NT2/D1 (cell line): ENCODE results near the gene RTN4R.
"Not testable (repeated sequence)": the region's sequence is repeated elsewhere in the genome, so short reads cannot be mapped to it uniquely, and the experiment has no call there.

Experiments
- DNase-seq: peaks from one replicate; pipeline ENCODE4 v3.0.0-alpha.2; 2011; ENCODE audit warnings: low read depth, low spot score
- H3K27me3 ChIP-seq: 2 replicates; pipeline ENCODE4 v1.6.0; 2011; ENCODE audit warnings: mild to moderate bottlenecking; ENCODE audit not compliant: insufficient read length, insufficient read depth
- H3K36me3 ChIP-seq: 2 replicates; pipeline ENCODE4 v1.6.1; 2011; ENCODE audit warnings: mild to moderate bottlenecking, low read length, mixed read lengths; ENCODE audit not compliant: insufficient read depth, insufficient read length
- H3K4me1 ChIP-seq: 2 replicates; pipeline ENCODE4 v1.5.1; 2011; ENCODE audit not compliant: insufficient read depth, insufficient read length
- H3K4me3 ChIP-seq: 2 replicates; pipeline ENCODE4 v1.5.1; 2011; ENCODE audit warnings: low read depth; ENCODE audit not compliant: insufficient read length
- H3K9ac ChIP-seq: 2 replicates; pipeline ENCODE4 v1.6.0; 2011; ENCODE audit warnings: low read depth; ENCODE audit not compliant: insufficient read length
- H3K9me3 ChIP-seq: 2 replicates; pipeline ENCODE4 v1.5.1; 2011; ENCODE audit warnings: mild to moderate bottlenecking, low read length; ENCODE audit not compliant: insufficient read depth
- SUZ12 ChIP-seq: IDR thresholded peaks from 2 replicates; pipeline ENCODE4 v1.6.1; 2011; ENCODE audit not compliant: insufficient read length, insufficient read depth; ENCODE audit errors: extremely low read depth
- YY1 ChIP-seq: IDR thresholded peaks from 2 replicates; pipeline ENCODE4 v1.6.1; 2011; ENCODE audit not compliant: insufficient read length, insufficient read depth
- ZNF274 ChIP-seq: IDR thresholded peaks from 2 replicates; pipeline ENCODE4 v1.6.1; 2011; ENCODE audit warnings: mild to moderate bottlenecking, low read depth, low read length

RTN4R gene

DNA sequence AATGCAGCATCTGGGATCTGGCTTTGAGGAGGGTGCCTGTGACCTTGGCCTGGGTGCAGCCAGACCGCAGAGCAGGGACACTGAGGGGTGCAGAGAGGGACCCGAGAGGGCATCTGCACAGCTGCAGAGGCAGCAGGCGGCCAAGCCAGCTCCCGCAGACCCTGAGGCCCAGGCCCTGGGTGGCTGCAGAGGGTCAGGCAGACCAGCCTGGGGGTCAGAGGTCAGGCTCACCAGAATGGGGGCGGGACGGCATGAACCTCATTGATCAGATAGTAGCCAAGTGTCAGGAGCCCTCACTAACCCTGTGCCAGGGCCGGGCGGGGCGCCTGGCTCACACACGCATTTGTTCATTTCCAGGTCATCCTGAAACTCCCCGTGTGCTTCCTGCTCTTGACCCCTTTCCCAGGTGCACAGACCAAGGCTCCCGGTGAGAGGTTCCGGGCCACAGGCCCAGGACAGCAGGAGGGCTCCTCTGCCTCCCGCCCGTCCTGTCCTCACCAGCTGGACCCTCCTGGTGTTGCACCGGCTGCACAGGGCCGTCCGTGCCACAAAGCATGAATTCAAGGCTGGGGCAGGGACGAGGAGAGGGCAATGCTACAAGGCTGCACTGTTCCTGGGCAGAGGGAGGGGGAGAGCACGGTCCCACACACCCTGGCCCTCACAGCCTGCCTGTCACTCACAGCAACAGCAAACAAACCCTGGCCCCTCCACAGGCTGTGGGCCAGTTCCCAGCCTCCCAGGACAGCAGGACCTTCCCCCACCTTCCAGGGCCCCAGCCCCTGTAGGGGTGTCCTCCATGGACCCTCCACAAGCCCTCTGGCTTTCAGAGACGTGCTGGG is 3.3 kb downstream of the RTN4R start:
- TF ChIP-seq ZNF274 (no peak), SUZ12 (no peak), YY1 (no peak)
- no peaks in the 10 kb centered on the region for H3K27me3 ChIP-seq
- H3K36me3 ChIP-seq: no peaks in the 10 kb centered on the region
- H3K4me1 ChIP-seq: peaks cover 7% of the 10 kb centered on the region
- no peak overlapping the region for H3K4me3 ChIP-seq
- no peak overlapping the region for H3K9ac ChIP-seq
- DNase-seq: no peak
- H3K9me3 ChIP-seq: no peaks in the 10 kb centered on the region

- not testable (repeated sequence) for H3K9ac ChIP-seq, H3K36me3 ChIP-seq, H3K27me3 ChIP-seq, H3K4me1 ChIP-seq, H3K4me3 ChIP-seq, DNase-seq, H3K9me3 ChIP-seq
Observed at GRCh38 chr22:20263404-20264281, 4.5 kb downstream of the RTN4R start.

- no peaks in the 10 kb centered on the region for H3K36me3 ChIP-seq
- peaks cover 5% of the 10 kb centered on the region for H3K4me1 ChIP-seq
- no peak overlapping the region for H3K4me3 ChIP-seq
- no peak for DNase-seq
- H3K9ac ChIP-seq: no peak overlapping the region
- H3K27me3 ChIP-seq: no peaks in the 10 kb centered on the region
- H3K9me3 ChIP-seq: no peaks in the 10 kb centered on the region
- TF ChIP-seq YY1 (no peak), ZNF274 (no peak), SUZ12 (no peak)
Observed at GRCh38 chr22:20262582-20263147, 5.5 kb downstream of the RTN4R start.

GRCh38 chr22:20261848-20262581 is 6.1 kb downstream of the RTN4R start:
- Histone ChIP-seq H3K4me1 (peaks cover 2% of the 10 kb centered on the region), H3K9ac (no peak overlapping the region)

DNA sequence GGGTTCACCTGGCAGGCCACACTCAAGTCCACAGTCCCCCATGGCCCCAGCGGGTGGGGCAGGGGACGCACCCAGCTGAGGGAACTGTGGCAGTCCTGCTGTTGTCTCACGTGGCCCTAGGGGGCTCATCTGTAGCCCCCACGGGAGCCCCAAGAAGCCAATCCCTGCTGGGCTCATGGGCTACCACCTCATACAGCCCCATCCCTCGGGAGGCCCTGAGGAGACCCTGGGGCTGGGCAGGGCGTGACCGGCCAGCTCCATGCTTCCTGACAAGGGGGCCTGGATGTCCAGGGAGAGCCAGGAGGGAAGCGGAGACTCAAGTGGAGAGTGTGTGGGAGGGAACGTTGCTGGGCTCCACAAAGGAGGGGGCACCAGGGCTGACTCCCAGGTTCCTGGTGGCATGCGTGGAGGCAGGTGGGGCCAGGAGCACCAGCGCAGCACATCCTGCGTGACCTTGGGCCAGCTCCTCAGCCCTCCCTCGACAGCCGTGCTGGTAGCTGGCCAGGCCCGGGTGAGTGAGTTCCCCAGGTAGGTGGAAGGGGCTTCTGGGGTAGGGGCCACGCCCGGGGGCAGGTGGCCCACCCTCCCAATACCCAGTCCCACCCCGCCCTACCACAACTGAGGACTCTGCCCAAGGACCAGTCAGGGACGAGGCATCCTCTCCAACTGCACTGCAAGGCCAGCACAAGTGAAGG is 7.9 kb downstream of the RTN4R start:
- Histone ChIP-seq H3K4me3 (no peak overlapping the region), H3K9me3 (no peaks in the 10 kb centered on the region), H3K27me3 (no peaks in the 10 kb centered on the region), H3K9ac (no peak overlapping the region), H3K36me3 (no peaks in the 10 kb centered on the region), H3K4me1 (no peaks in the 10 kb centered on the region)
- TF ChIP-seq SUZ12 (no peak), ZNF274 (no peak), YY1 (no peak)
- DNase-seq: no peak

More at GRCh38 chr22:20261848-20262581, 6.1 kb downstream of the RTN4R start:
- no peaks in the 10 kb centered on the region for H3K9me3 ChIP-seq
- H3K36me3 ChIP-seq: no peaks in the 10 kb centered on the region
- no peaks in the 10 kb centered on the region for H3K27me3 ChIP-seq
- DNase-seq: no peak
- H3K4me3 ChIP-seq: no peak overlapping the region
- TF ChIP-seq SUZ12 (no peak), ZNF274 (no peak), YY1 (no peak)

DNA sequence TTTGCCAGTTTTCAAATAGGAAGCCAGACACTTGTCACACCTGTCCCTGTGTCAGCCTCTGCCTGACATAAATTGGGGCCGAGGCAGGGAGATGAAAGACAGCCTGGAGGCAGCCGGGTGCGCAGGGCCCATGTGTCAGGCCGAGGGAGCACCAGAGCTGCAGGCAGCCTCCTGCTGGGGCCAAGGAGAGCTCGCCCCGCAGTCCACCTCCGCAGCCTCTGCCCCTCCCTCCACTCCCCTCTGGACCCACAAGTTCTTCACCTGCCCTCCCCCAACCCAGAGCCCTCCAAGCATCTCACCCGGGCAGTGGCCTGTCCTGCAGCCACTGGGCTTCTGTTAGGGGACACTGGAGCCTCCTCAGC is 8.8 kb downstream of the RTN4R start:
- H3K36me3 ChIP-seq: no peaks in the 10 kb centered on the region
- no peak overlapping the region for H3K9ac ChIP-seq
- no peak for DNase-seq
- H3K4me1 ChIP-seq: no peaks in the 10 kb centered on the region
- H3K27me3 ChIP-seq: no peaks in the 10 kb centered on the region
- no peak overlapping the region for H3K4me3 ChIP-seq
- TF ChIP-seq SUZ12: no peak
- TF ChIP-seq YY1: no peak
- no peak for TF ChIP-seq ZNF274
- H3K9me3 ChIP-seq: no peaks in the 10 kb centered on the region
